Measurements from ENCODE around the gene NTN3.

Gene NTN3

GRCh38 chr16:2462031-2462866 lies 8.8 kb upstream of the NTN3 start:
- no peak for TF ChIP-seq REST (IDR thresholded peaks at IDR 0.05; ENCODE audit: low read depth)
- TF ChIP-seq TEAD4 (IDR thresholded peaks at IDR 0.05), result no peak
- no peak for TF ChIP-seq RAD21 (IDR thresholded peaks at IDR 0.05; ENCODE audit: low read depth)
- TF ChIP-seq CEBPB (IDR thresholded peaks at IDR 0.05), result no peak
- TF ChIP-seq CREB1 (IDR thresholded peaks at IDR 0.05; ENCODE audit: low read depth), result no peak
- TF ChIP-seq FOXM1 (IDR thresholded peaks at IDR 0.05; ENCODE audit: borderline replicate concordance, low read depth), result no peak

- TF ChIP-seq CEBPB (IDR thresholded peaks at IDR 0.05), result no peak
- TF ChIP-seq RAD21 (IDR thresholded peaks at IDR 0.05; ENCODE audit: low read depth), result no peak
- no peak for TF ChIP-seq ZBTB7A (IDR thresholded peaks at IDR 0.05; ENCODE audit: low read depth)
- no peak for TF ChIP-seq USF1 (IDR thresholded peaks at IDR 0.05)
- TF ChIP-seq TCF12 (IDR thresholded peaks at IDR 0.05; ENCODE audit: low read depth), result no peak
- TF ChIP-seq CREB1 (IDR thresholded peaks at IDR 0.05; ENCODE audit: low read depth), result no peak
- TF ChIP-seq FOXM1 (IDR thresholded peaks at IDR 0.05; ENCODE audit: borderline replicate concordance, low read depth), result no peak
Measured at GRCh38 chr16:2464333-2464732, 6.8 kb upstream of the NTN3 start.

- TF ChIP-seq EGR1 (IDR thresholded peaks at IDR 0.05) (no peak), TEAD4 (IDR thresholded peaks at IDR 0.05) (no peak), YY1 (IDR thresholded peaks at IDR 0.05; ENCODE audit: low read depth) (no peak), NFIC (IDR thresholded peaks at IDR 0.05) (no peak), ZBTB7A (IDR thresholded peaks at IDR 0.05; ENCODE audit: low read depth) (no peak), CREB1 (IDR thresholded peaks at IDR 0.05; ENCODE audit: low read depth) (no peak), FOXM1 (IDR thresholded peaks at IDR 0.05; ENCODE audit: borderline replicate concordance, low read depth) (no peak), TAF1 (IDR thresholded peaks at IDR 0.05; ENCODE audit: low read depth) (no peak), EP300 (IDR thresholded peaks at IDR 0.05; ENCODE audit: borderline replicate concordance) (no peak), RAD21 (IDR thresholded peaks at IDR 0.05; ENCODE audit: low read depth) (no peak), TCF12 (IDR thresholded peaks at IDR 0.05; ENCODE audit: low read depth) (no peak), USF1 (IDR thresholded peaks at IDR 0.05) (no peak), CEBPB (IDR thresholded peaks at IDR 0.05) (no peak)
Measured at GRCh38 chr16:2465653-2466415, 5.3 kb upstream of the NTN3 start.

GRCh38 chr16:2466667-2467527 lies 4.2 kb upstream of the NTN3 start:
- TF ChIP-seq FOXM1 (IDR thresholded peaks at IDR 0.05; ENCODE audit: borderline replicate concordance, low read depth), result no peak
- no peak for TF ChIP-seq CREB1 (IDR thresholded peaks at IDR 0.05; ENCODE audit: low read depth)
- TF ChIP-seq RAD21 (IDR thresholded peaks at IDR 0.05; ENCODE audit: low read depth), result no peak
- TF ChIP-seq YY1 (IDR thresholded peaks at IDR 0.05; ENCODE audit: low read depth), result no peak
- TF ChIP-seq EP300 (IDR thresholded peaks at IDR 0.05; ENCODE audit: borderline replicate concordance), result no peak
- no peak for TF ChIP-seq TEAD4 (IDR thresholded peaks at IDR 0.05)
- TF ChIP-seq CEBPB (IDR thresholded peaks at IDR 0.05), result no peak
- TF ChIP-seq NFIC (IDR thresholded peaks at IDR 0.05), result no peak
- TF ChIP-seq ZBTB7A (IDR thresholded peaks at IDR 0.05; ENCODE audit: low read depth), result no peak
- no peak for TF ChIP-seq USF1 (IDR thresholded peaks at IDR 0.05)
- TF ChIP-seq REST (IDR thresholded peaks at IDR 0.05; ENCODE audit: low read depth), result no peak
- TF ChIP-seq MAX (IDR thresholded peaks at IDR 0.05), result no peak
- TF ChIP-seq TCF12 (IDR thresholded peaks at IDR 0.05; ENCODE audit: low read depth), result no peak
- no peak for TF ChIP-seq EGR1 (IDR thresholded peaks at IDR 0.05)
- no peak for TF ChIP-seq TAF1 (IDR thresholded peaks at IDR 0.05; ENCODE audit: low read depth)
